Neural cell (in vitro differentiated cells): ENCODE results near the gene STAT4. TPM values are rescaled to one million over a fixed set of nuclear protein-coding genes. Genes with fewer than 3 reads are reported as not detected.

Experiments
- H2AFZ ChIP-seq: fragments of 200-600, 300-800 bp; sonication (generic), shearing (Covaris generic); 2 replicates; pipeline ENCODE4 v1.6.0; 2014; ENCODE audit warnings: low read depth, mild to moderate bottlenecking, antibody characterized with exemption, low read length, moderate library complexity
- H3F3A ChIP-seq: fragments of 200-600 bp; shearing (Covaris generic); 2 replicates; pipeline ENCODE4 v1.6.1; 2016; ENCODE audit warnings: mild to moderate bottlenecking, moderate library complexity, mixed read lengths, antibody characterized with exemption, low read length; ENCODE audit not compliant: insufficient read depth, poor library complexity, severe bottlenecking
- H3K27ac ChIP-seq: fragments of 200-600, 300-800 bp; sonication (generic), shearing (Covaris generic); 2 replicates; pipeline ENCODE4 v1.5.1; 2014; ENCODE audit warnings: mild to moderate bottlenecking, low read length, moderate library complexity
- H3K27me3 ChIP-seq: fragments of 300-800, 200-600 bp; sonication (generic), shearing (Covaris generic); 2 replicates; pipeline ENCODE4 v1.6.0; 2014; ENCODE audit warnings: mild to moderate bottlenecking, low read depth, low read length, moderate library complexity; ENCODE audit not compliant: insufficient read depth
- H3K36me3 ChIP-seq: fragments of 300-800, 200-600 bp; sonication (generic), shearing (Covaris generic); 2 replicates; pipeline ENCODE4 v1.5.1; 2014; ENCODE audit warnings: mild to moderate bottlenecking, antibody characterized with exemption, low read length, moderate library complexity; ENCODE audit not compliant: insufficient read depth
- H3K4me2 ChIP-seq: fragments of 300-800, 200-600 bp; sonication (generic), shearing (Covaris generic); 2 replicates; pipeline ENCODE4 v1.6.0; 2014; ENCODE audit warnings: mild to moderate bottlenecking, low read length
- H3K4me3 ChIP-seq: fragments of 300-800, 200-600 bp; sonication (generic), shearing (Covaris generic); 2 replicates; pipeline ENCODE4 v1.5.1; 2014; ENCODE audit warnings: mild to moderate bottlenecking, low read length, moderate library complexity
- H3K79me2 ChIP-seq: fragments of 200-600 bp; shearing (Covaris generic); replicated peaks from 2 replicates; pipeline ENCODE4 v1.6.0; 2014; ENCODE audit warnings: mild to moderate bottlenecking, low read length, moderate library complexity; ENCODE audit not compliant: insufficient read depth
- H3K9ac ChIP-seq: fragments of 300-800, 200-600 bp; sonication (generic), shearing (Covaris generic); 2 replicates; pipeline ENCODE4 v1.6.1; 2016; ENCODE audit warnings: mild to moderate bottlenecking, low read length, mixed read lengths
- H3K9me2 ChIP-seq: fragments of 200-600 bp; shearing (Covaris generic); 2 replicates; pipeline ENCODE4 v1.6.1; 2016; ENCODE audit warnings: mild to moderate bottlenecking, low read length, mixed read lengths; ENCODE audit not compliant: insufficient read depth
- H3K9me3 ChIP-seq: fragments of 200-600, 300-800 bp; sonication (generic), shearing (Covaris generic); 2 replicates; pipeline ENCODE4 v1.6.1; 2016; ENCODE audit warnings: mild to moderate bottlenecking, mixed run types, low read length, moderate library complexity, mixed read lengths
- H4K20me1 ChIP-seq: fragments of 200-600 bp; shearing (Covaris generic); 2 replicates; pipeline ENCODE4 v1.6.1; 2016; ENCODE audit warnings: mild to moderate bottlenecking, mixed run types; ENCODE audit not compliant: insufficient read depth
- EP300 ChIP-seq: fragments of 450-650 bp; conservative IDR thresholded peaks from 2 replicates; pipeline ENCODE4 v1.6.1; 2014; ENCODE audit warnings: antibody characterized with exemption, mild to moderate bottlenecking, moderate library complexity; ENCODE audit not compliant: poor library complexity, severe bottlenecking
- EZH2 ChIP-seq: fragments of 200-600, 300-800 bp; shearing (Covaris generic), sonication (generic); IDR thresholded peaks from 2 replicates; pipeline ENCODE4 v1.6.1; 2014; ENCODE audit warnings: antibody characterized with exemption, low read length, borderline replicate concordance, mild to moderate bottlenecking; ENCODE audit not compliant: insufficient read depth, poor library complexity, severe bottlenecking
- MXI1 ChIP-seq: fragments of 450-650 bp; conservative IDR thresholded peaks from 2 replicates; pipeline ENCODE4 v1.6.1; 2014; ENCODE audit warnings: antibody characterized with exemption, mild to moderate bottlenecking; ENCODE audit not compliant: poor library complexity, severe bottlenecking
- POLR2AphosphoS5 ChIP-seq: IDR thresholded peaks from 2 replicates; pipeline ENCODE4 v1.6.1; 2012
- RAD21 ChIP-seq: fragments of 450-650 bp; conservative IDR thresholded peaks from 2 replicates; pipeline ENCODE4 v1.6.1; 2014; ENCODE audit warnings: antibody characterized with exemption, mild to moderate bottlenecking, moderate library complexity
- REST ChIP-seq: IDR thresholded peaks from 2 replicates; pipeline ENCODE4 v1.6.1; 2012; ENCODE audit warnings: borderline replicate concordance
- SMC3 ChIP-seq: fragments of 450-650 bp; conservative IDR thresholded peaks from 2 replicates; pipeline ENCODE4 v1.6.1; 2014; ENCODE audit warnings: antibody characterized with exemption, mild to moderate bottlenecking, moderate library complexity; ENCODE audit not compliant: poor library complexity
- TAF1 ChIP-seq: IDR thresholded peaks from 2 replicates; pipeline ENCODE4 v1.6.1; 2012; ENCODE audit warnings: low read depth
- polyA plus RNA-seq: library from polyadenylated mRNA; depleted of rRNA; stranded (reverse); fragments of >200 nt; gene quantifications from 2 replicates; pipeline ENCODE4 v1.2.3, GENCODE V29; 2014
- TF ChIP-seq, protein P1 (sequence below): fragments of 450-650 bp; IDR thresholded peaks from 2 replicates; pipeline ENCODE4 v1.5.1; 2014; ENCODE audit warnings: antibody characterized with exemption, mild to moderate bottlenecking, moderate library complexity; ENCODE audit not compliant: poor library complexity, severe bottlenecking

STAT4 gene
- polyA plus RNA-seq, 1 donor from 2014 or later: 3.7 TPM

GRCh38 chr2:190987116-190987515 is 163.7 kb downstream of the STAT4 start:
- no peaks in the 10 kb centered on the region for H3K79me2 ChIP-seq
- H3K9me3 ChIP-seq: no peaks in the 10 kb centered on the region
- no peak overlapping the region for H3K9ac ChIP-seq
- no peaks in the 10 kb centered on the region for H3F3A ChIP-seq
- H3K27ac ChIP-seq: no peak overlapping the region
- no peak overlapping the region for H2AFZ ChIP-seq
- no peak overlapping the region for H3K4me3 ChIP-seq
- H3K27me3 ChIP-seq: no peaks in the 10 kb centered on the region
- no peak overlapping the region for H3K4me2 ChIP-seq
- TF ChIP-seq RAD21 (no peak), TAF1 (no peak), EP300 (no peak), EZH2 (no peak), SMC3 (no peak)
- TF ChIP-seq, protein P1, sequence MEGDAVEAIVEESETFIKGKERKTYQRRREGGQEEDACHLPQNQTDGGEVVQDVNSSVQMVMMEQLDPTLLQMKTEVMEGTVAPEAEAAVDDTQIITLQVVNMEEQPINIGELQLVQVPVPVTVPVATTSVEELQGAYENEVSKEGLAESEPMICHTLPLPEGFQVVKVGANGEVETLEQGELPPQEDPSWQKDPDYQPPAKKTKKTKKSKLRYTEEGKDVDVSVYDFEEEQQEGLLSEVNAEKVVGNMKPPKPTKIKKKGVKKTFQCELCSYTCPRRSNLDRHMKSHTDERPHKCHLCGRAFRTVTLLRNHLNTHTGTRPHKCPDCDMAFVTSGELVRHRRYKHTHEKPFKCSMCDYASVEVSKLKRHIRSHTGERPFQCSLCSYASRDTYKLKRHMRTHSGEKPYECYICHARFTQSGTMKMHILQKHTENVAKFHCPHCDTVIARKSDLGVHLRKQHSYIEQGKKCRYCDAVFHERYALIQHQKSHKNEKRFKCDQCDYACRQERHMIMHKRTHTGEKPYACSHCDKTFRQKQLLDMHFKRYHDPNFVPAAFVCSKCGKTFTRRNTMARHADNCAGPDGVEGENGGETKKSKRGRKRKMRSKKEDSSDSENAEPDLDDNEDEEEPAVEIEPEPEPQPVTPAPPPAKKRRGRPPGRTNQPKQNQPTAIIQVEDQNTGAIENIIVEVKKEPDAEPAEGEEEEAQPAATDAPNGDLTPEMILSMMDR: no peak
- no peaks in the 10 kb centered on the region for H3K9me2 ChIP-seq
- H4K20me1 ChIP-seq: no peaks in the 10 kb centered on the region
- H3K36me3 ChIP-seq: peaks cover 7% of the 10 kb centered on the region

GRCh38 chr2:190986221-190986953 is 164.4 kb downstream of the STAT4 start:
- TF ChIP-seq POLR2AphosphoS5 (no peak), EZH2 (no peak), MXI1 (no peak)
- no peaks in the 10 kb centered on the region for H3K79me2 ChIP-seq
- H3K4me3 ChIP-seq: no peak overlapping the region
- H3K36me3 ChIP-seq: peaks cover 7% of the 10 kb centered on the region
- no peaks in the 10 kb centered on the region for H3F3A ChIP-seq
- H4K20me1 ChIP-seq: no peaks in the 10 kb centered on the region
- no peak overlapping the region for H3K27ac ChIP-seq
- no peaks in the 10 kb centered on the region for H3K27me3 ChIP-seq
- H2AFZ ChIP-seq: no peak overlapping the region
- no peaks in the 10 kb centered on the region for H3K9me2 ChIP-seq
- no peak overlapping the region for H3K4me2 ChIP-seq
- no peaks in the 10 kb centered on the region for H3K9me3 ChIP-seq
- no peak overlapping the region for H3K9ac ChIP-seq

DNA sequence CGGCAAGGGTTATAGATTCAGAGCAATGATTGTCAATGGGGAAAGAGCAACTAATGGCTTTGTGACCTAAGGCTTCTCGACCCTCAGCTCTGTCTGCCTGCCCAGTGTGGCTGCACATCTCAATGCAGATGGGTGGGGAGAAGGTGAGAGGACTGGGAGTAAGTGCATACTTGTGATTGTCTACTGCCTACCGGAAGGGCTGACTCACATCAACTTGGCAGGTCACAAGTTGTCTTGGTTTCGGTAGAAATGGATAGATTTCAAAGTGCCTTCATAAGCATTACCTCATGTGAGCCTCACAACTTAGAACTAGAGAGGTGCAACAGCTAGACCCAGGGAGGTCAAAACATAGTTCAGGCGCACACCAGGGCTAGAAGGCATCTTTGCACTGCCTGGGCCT is 166.2 kb downstream of the STAT4 start:
- Histone ChIP-seq H4K20me1 (no peaks in the 10 kb centered on the region), H3K27ac (no peak overlapping the region), H3K4me2 (no peak overlapping the region), H3K4me3 (no peak overlapping the region), H3F3A (no peaks in the 10 kb centered on the region), H2AFZ (no peak overlapping the region), H3K79me2 (no peaks in the 10 kb centered on the region), H3K9me3 (no peaks in the 10 kb centered on the region), H3K27me3 (no peaks in the 10 kb centered on the region), H3K9me2 (no peaks in the 10 kb centered on the region), H3K9ac (no peak overlapping the region), H3K36me3 (peaks cover 7% of the 10 kb centered on the region)
- TF ChIP-seq REST (no peak), MXI1 (no peak), TAF1 (no peak), POLR2AphosphoS5 (no peak), SMC3 (no peak), EP300 (no peak), EZH2 (no peak), RAD21 (no peak)
- TF ChIP-seq, protein P1: no peak
